ENCODE results near the gene PDE4B.
"Not testable (repeated sequence)": the region's sequence is repeated elsewhere in the genome, so short reads cannot be mapped to it uniquely, and the experiment has no call there.

The PDE4B gene

DNA sequence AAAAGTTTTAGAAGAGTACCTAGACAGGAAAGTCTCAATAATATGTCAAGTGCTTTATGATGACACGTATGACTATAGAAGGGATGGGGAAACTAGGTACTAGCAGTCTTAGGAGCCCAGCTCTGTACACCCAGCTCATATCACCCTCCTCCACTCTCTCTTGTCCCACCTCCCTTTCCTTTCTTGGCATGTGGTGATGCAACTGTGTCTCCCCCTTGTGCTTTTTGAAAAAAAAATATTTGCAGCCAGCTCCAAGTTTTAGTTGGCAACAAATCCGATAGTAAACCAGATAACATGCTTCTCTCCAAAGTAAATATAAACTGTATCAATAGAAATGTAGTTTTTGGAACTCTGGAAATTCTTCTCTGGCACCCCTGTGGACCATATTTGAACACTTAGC, 280.7 kb downstream of the PDE4B start:
- in situ Hi-C loops (cut with MboI; ENCODE audit: low pct_unique_long_range_greater_than_20kb, low sequenced_read_pairs) = no loop called here
- DNase-seq = no peak

DNA sequence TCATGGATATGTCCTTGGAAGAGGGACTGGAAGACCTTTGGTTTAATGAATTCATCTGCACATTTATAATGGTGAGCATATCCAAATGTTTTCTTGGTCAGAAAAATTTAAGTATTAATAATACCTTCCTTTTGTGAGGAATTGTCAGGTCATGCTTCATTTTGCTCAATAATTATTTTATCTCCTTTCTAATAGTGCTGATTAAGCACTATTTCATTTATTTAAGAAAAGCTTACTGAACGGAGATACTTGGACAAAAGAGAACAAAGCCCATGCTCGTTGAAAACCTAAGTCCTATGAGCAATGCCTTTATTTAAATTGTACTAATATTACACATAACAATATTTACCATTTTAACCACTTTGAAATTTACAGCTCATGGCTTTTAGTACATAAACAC, 281.5 kb downstream of the PDE4B start:
- DNase-seq = no peak
- in situ Hi-C loops (cut with MboI; ENCODE audit: low pct_unique_long_range_greater_than_20kb, low sequenced_read_pairs) = no loop called here

DNA sequence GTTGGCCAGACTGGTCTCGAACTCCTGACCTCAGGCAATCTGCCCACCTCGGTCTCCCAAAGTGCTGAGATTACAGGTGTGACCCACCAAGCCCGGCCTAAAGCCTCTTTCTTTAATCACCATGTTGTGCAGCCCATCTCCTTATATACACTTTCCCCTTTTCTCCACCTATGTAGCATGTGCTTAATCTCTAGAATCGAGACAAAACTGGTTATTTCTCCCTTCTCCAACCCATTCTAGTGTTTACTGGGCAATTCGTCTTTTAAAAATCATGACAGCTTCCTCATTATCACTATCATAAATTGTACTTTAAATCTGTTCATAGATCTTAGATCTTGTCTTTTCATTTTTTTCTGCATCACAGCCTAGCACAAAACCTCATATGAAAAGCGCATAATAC, 285.7 kb downstream of the PDE4B start:
- in situ Hi-C loops (cut with MboI; ENCODE audit: low pct_unique_long_range_greater_than_20kb, low sequenced_read_pairs) = no loop called here

DNA sequence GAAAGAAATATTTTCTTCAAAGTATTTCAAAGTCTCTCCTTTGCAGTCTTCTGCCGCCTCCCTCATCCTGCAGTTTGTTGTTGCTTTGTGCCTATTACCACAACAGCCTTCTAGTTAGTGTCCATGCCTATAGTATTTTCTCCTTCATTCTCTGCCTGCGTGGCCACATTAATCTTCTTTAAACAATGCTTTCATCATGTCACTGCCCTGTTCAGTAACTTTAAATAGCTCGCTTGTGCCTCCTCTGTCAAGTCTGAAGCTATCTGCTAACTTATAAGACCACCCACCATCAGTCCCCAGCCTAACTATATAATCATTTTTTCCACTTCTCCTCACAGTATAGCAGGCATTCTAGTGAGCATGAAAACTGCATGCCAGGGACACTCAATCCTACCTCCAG, 290.3 kb downstream of the PDE4B start:
- no peak for DNase-seq
- in situ Hi-C loops (cut with MboI; ENCODE audit: low pct_unique_long_range_greater_than_20kb, low sequenced_read_pairs) = no loop called here

More for the DNA sequence above, 285.7 kb downstream of the PDE4B start:
- DNase-seq = no peak

DNA sequence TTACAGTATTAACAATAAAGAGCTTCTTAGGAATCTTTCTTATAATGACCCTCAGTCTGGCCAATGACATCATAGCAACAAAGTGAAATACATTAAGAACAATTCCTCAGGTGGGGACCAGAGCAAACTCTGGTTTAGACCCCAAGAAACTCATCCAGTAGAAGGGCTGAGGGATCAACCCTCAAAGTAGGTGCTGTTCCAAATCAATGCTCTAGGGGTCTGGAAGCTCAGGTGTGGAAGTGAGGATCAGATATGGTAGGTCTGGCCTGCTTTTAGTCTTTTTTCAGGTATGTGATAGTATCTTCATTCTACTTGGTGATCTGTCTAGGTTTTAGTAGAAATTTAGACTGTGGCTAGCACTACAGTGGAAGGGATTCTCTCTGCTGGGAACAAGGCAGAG, 291.7 kb downstream of the PDE4B start:
- in situ Hi-C loops (cut with MboI; ENCODE audit: low pct_unique_long_range_greater_than_20kb, low sequenced_read_pairs) = no loop called here
- no peak for DNase-seq

DNA sequence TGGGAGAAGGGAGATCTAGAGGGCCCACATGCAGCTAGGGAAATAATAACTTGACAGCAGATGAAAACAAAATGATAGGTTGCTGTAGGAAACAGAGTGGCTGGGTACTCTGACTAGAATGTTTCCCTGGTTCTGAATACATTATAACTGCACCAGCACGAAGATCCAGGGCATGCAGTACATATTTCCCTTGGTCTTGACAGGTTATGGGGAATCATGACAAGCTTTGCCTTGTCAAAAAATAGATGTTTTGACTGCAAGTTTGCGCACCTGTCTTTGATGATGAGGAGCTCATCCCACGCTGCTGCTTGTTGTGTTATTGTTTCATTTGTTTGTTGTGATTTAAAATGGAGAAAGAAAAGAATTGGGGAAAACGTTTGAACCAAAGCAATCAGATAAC, 292.9 kb downstream of the PDE4B start:
- DNase-seq = no peak
- in situ Hi-C loops (cut with MboI; ENCODE audit: low pct_unique_long_range_greater_than_20kb, low sequenced_read_pairs) = no loop called here

DNA sequence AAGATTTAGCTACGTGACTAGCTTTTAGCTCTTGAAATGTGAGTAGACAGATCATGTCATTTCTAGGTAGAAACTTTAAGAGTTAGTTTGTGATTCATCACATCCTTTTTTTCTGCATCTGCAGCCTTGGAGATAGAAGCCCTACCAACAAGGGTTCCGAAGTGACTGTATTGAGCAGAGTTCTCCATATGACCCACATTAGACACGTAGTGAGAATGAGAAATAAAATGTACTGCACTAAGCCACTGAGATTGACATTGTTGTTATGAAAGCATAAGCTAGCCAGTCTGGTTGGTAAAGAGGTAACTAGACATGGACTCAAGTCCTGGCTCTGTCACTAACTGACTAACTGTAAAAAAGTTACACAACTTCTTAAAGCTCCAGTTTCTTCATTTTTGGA, 296.1 kb downstream of the PDE4B start:
- in situ Hi-C loops (cut with MboI; ENCODE audit: low pct_unique_long_range_greater_than_20kb, low sequenced_read_pairs) = no loop called here
- no peak for DNase-seq

DNA sequence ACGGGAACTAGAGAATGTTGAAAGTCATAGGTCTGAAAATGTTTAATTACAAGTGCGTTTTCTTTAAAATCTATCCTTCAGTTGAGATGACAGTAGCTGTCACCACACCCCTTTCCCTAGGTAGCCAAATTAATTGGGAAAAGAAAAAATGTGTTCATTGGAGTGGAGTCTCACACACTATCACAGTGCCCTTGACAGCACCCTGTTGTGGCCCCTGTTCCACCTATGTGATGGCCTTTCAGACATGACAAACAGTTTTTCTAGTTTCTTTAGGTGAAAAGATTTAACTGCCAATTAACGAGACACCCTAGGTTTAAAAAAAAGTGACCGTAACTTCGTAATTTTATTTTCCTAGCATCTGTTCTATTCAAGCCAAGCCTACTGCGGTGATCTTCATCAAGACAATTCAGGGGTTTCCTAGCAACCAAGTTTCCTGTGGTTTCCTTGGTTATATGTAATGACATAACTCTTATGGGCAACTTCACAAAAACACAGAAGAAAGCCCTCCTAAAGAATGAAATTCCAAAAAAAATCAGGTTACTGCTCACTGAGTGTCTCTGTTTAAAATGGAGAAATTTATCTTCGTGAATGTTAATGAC, 298.3 kb downstream of the PDE4B start:
- in situ Hi-C loops (cut with MboI; ENCODE audit: low pct_unique_long_range_greater_than_20kb, low sequenced_read_pairs) = no loop called here

DNA sequence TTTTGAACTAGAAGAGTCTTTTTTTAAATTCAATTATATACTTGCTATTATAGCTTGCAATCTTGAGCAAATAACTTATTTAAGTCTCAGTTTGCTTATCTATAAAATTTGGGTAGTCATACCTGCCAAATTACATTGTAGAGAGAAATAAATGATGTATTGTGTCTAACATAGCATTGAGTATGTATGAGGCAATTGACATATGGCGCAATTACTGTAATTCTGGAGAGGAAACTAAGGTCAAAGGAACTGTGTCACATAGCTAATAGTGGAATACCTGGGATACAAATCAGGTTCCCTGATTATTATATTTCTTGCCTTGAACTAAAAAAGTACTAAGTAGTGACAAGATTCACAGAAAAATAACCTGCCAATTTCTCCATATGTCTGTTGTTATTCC, 302.5 kb downstream of the PDE4B start:
- no peak for DNase-seq
- in situ Hi-C loops (cut with MboI; ENCODE audit: low pct_unique_long_range_greater_than_20kb, low sequenced_read_pairs) = no loop called here

More for the DNA sequence above, 298.3 kb downstream of the PDE4B start:
- peak; percentile 8 for DNase-seq

DNA sequence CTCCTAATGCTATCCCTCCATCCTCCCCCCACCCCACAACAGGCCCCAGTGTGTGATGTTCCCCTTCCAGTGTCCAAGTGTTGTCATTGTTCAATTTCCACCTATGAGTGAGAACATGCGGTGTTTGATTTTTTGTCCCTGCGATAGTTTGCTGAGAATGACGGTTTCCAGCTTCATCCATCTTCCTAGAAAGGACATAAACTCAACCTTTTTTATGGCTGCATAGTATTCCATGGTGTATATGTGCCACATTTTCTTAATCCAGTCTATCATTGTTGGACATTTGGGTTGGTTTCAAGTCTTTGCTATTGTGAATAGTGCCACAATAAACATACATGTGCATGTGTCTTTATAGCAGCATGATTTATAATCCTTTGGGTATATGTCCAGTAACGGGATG, 308.3 kb downstream of the PDE4B start:
- in situ Hi-C loops (cut with MboI; ENCODE audit: low pct_unique_long_range_greater_than_20kb, low sequenced_read_pairs); DNase-seq: not testable (repeated sequence)

DNA sequence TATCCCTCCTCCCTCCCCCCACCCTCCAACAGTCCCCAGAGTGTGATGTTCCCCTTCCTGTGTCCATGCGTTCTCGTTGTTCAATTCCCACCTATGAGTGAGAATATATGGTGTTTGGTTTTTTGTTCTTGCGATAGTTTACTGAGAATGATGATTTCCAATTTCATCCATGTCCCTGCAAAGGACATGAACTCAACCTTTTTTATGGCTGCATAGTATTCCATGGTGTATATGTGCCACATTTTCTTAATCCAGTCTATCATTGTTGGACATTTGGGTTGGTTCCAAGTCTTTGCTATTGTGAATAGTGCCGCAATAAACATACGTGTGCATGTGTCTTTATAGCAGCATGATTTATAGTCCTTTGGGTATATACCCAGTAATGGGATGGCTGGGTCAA, 311.4 kb downstream of the PDE4B start:
- DNase-seq; in situ Hi-C loops (cut with MboI; ENCODE audit: low pct_unique_long_range_greater_than_20kb, low sequenced_read_pairs): not testable (repeated sequence)

DNA sequence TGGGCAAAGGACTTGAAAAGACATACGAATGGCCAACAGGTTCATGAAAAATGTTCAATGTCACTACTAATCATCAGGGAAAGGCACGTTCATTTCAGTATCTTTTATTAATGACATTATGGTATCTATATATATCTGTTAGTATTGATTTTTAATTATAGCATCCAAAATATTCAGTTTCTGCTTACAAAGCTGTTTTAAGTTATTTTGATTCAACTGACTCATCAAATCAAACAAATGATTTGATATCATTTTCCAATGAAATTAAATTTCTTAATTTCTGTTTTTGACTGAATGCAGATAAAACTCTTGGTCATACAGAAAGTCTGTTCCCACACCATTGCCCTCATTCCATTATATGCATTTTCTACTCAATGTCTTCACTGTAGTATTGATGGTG, 315.9 kb downstream of the PDE4B start:
- in situ Hi-C loops (cut with MboI; ENCODE audit: low pct_unique_long_range_greater_than_20kb, low sequenced_read_pairs) = no loop called here
- no peak for DNase-seq

DNA sequence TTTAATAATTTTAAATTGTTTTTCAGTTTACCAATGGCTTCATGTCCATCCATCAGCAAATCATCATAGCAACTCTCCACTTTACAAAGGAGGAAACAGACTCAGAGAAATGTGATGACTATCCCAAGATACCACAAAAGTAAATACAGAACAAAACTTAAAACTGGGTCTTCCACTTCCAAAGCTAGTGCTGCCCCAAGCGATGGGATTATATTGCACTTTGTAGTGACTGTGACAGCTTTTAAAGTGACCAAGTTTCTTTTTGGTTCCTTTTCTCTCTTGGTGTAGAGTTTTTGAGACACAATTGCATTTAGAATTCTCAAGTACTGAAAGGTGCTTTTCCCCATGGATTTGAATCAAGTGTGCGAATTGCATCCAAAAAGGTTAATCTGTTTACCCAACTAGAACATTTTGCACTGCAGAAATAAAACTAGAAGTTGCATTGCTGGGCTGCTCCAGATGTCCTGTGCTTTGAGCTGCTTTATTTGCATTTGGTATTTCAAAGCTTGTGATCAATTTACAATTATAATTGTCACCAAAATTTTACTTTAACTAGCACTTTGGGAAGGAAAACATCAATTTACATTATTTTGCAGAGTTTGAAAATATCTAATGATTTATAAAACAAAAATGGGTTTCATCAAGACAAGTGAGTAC, 320.2 kb downstream of the PDE4B start:
- DNase-seq = no peak
- in situ Hi-C loops (cut with MboI; ENCODE audit: low pct_unique_long_range_greater_than_20kb, low sequenced_read_pairs) = no loop called here

DNA sequence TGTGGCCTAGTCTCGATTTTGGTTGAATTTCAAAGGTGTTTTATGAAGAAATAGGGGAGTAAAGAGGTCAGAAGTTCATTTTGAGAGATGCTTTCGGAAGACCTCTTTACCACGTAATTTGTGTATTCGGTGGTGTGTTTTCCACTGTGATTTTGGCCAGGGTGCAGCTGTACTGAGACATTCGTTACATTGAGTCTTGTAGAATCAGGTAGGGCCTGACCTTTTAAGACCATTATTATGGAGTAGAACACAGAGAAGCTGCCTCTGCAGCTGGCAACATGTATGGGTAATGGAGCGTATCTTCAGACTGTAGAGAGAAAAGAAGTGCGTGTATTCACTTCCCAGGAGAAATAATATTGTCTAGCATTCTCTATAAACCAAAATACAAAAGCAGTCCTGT, 326.5 kb downstream of the PDE4B start:
- DNase-seq = no peak
- in situ Hi-C loops (cut with MboI; ENCODE audit: low pct_unique_long_range_greater_than_20kb, low sequenced_read_pairs) = no loop called here

DNA sequence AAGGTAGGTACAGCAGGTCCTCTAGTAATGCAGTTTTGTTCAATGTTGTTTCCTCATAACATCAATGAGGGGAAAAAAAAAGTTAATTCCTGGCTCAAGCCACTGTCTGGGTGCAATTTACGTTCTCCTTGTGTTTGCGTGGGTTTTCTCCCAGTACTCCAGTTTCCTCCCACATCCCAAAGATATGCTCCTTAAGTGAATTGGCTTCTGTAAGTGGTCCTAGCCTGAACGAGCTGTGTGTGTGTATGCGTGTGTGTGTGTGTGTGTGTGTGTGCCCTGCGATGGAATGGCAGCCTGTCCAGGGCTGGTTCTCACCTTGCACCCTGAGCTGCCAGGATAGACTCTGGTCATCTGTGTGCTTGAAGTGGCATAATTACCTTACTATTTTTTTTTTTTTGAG, 332.0 kb downstream of the PDE4B start:
- no peak for DNase-seq
- in situ Hi-C loops (cut with MboI; ENCODE audit: low pct_unique_long_range_greater_than_20kb, low sequenced_read_pairs) = no loop called here

DNA sequence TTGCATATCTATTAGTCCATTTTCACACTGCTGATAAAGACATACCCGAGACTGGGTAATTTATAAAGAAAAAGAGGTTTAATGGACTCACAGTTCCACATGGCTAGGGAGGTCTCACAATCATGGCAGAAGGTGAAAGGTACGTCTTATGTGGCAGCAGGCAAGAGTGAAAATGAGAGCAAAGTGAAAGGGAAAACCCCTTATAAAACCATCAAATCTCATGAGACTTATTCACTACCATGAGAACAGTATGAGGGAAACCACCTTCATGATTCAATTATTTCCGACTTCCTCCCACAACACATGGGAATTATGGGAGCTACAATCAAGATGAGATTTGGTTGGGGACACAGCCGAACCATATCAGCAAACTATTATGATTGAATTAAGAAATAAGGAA, 335.9 kb downstream of the PDE4B start:
- in situ Hi-C loops (cut with MboI; ENCODE audit: low pct_unique_long_range_greater_than_20kb, low sequenced_read_pairs); DNase-seq: not testable (repeated sequence)

DNA sequence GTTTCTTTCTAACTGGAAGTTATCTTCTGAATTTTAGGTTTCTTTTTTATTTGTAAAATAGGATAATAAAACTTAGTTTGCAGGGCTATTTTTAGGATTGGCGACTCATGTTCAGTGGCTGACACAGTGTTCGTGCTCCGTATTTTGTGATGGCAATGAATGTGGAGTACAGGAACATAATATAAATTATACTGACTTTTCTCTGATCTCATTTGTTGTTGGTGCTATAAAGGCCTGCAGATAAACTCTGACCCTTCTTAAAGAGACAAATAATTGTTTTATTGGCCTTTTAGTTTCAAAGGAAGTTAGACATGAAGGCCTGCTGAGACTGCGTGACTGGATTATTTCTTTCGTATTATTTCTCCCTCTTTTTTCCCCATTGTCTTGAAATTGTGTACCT, 339.6 kb downstream of the PDE4B start:
- in situ Hi-C loops (cut with MboI; ENCODE audit: low pct_unique_long_range_greater_than_20kb, low sequenced_read_pairs) = no loop called here
- no peak for DNase-seq

DNA sequence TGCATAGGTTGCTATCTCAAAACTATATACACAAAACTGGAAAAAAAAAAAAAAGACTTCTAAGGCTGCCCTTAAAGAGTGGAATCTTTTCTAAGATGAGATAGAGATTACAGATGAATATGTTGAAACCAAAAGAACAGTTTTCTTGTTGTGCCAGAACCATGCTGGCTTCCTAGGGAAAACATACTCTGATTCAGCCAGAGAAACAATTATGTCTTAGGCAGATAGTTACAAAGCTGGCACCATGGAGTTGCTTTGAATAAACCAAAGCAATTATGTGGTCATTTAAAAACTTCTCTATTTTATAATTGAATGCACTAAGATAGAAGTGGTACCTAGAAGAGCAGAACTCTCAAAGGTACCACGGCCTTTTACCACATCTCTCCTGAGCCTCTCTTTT, 341.3 kb downstream of the PDE4B start:
- DNase-seq = no peak
- in situ Hi-C loops (cut with MboI; ENCODE audit: low pct_unique_long_range_greater_than_20kb, low sequenced_read_pairs) = no loop called here

DNA sequence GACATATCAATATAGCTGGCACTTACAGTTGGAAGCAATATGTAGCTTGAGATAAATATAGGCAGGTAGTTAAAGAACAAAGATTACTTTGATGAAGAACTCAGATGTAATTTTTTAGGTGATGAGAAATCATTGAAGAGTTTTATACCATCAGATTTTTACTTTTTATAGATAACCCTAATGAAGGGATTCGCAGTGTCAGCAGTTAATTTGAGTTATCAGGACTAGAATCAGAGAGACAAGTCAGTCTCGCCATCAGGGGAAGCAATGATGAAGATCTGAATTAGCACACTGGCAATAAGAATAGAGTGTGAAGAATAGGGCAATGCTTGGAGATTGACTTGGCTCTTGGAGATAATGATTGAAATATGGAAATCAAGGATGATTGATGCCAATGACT, 342.5 kb downstream of the PDE4B start:
- DNase-seq = no peak
- in situ Hi-C loops (cut with MboI; ENCODE audit: low pct_unique_long_range_greater_than_20kb, low sequenced_read_pairs) = no loop called here

DNA sequence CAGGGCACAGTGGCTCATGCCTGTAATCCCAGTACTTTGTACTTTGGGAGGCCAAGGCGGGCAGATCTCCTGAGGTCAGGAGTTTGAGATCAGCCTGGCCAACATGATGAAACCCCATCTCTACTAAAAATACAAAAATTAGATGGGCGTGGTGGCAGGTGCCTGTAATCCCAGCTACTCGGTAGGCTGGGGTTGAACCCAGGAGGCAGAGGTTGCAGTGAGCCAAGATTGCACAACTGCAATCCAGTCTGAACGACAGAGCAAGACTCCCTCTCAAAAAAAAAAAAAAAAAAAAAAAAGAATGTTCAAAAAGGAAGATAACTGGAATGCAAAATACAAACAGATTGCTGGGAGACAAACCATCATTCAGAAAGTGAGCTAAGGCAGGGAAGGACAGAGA, 343.7 kb downstream of the PDE4B start:
- in situ Hi-C loops (cut with MboI; ENCODE audit: low pct_unique_long_range_greater_than_20kb, low sequenced_read_pairs); DNase-seq: not testable (repeated sequence)

DNA sequence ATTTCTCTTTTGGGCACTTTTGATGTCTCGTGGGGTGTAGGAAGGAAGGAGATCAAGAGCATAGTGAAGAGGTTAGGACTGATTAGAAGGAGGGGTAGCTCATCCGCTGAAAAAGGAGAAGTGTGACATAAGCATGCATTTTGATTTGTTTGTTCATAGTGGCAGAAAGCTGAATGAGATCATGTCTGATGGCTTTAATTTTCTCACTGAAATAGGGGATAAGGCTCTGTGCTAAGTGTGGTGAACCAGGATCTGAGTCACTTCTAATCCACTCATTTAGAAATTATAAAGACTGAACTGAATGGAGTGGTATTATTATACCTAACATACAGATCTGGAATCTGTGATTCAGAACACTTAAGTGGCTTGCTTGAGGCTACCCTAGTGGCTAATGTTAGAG, 344.5 kb downstream of the PDE4B start:
- in situ Hi-C loops (cut with MboI; ENCODE audit: low pct_unique_long_range_greater_than_20kb, low sequenced_read_pairs) = no loop called here
- DNase-seq = peak; percentile 42
